ENCODE measurements around the gene UBIAD1.

GRCh38 chr1:11280719-11281376, 7.8 kb downstream of the UBIAD1 start:
- TF ChIP-seq, protein P1, sequence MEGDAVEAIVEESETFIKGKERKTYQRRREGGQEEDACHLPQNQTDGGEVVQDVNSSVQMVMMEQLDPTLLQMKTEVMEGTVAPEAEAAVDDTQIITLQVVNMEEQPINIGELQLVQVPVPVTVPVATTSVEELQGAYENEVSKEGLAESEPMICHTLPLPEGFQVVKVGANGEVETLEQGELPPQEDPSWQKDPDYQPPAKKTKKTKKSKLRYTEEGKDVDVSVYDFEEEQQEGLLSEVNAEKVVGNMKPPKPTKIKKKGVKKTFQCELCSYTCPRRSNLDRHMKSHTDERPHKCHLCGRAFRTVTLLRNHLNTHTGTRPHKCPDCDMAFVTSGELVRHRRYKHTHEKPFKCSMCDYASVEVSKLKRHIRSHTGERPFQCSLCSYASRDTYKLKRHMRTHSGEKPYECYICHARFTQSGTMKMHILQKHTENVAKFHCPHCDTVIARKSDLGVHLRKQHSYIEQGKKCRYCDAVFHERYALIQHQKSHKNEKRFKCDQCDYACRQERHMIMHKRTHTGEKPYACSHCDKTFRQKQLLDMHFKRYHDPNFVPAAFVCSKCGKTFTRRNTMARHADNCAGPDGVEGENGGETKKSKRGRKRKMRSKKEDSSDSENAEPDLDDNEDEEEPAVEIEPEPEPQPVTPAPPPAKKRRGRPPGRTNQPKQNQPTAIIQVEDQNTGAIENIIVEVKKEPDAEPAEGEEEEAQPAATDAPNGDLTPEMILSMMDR (conservative IDR thresholded peaks at IDR 0.05; ENCODE audit: low read depth, low read length) = no peak
- TF ChIP-seq EZH2 (IDR thresholded peaks at IDR 0.05; ENCODE audit: low read length, unreplicated experiment) = no peak
- TF ChIP-seq EZH2phosphoT487 (IDR thresholded peaks at IDR 0.05; ENCODE audit: borderline replicate concordance, low read length) = no peak
